Activated CD4-positive, alpha-beta T cell treated with anti-CD3 and anti-CD28 coated beads, Interleukin-2, amount 50 U/mL, for 48 hours (primary cell): ENCODE results near the gene CYB5R3.
"Not testable (repeated sequence)": the region's sequence is repeated elsewhere in the genome, so short reads cannot be mapped to it uniquely, and the experiment has no call there.

Experiments
- DNase-seq, 2 experiments: peaks; one replicate each; pipeline ENCODE4 v3.0.0-alpha.2; 2020

CYB5R3 gene

DNA sequence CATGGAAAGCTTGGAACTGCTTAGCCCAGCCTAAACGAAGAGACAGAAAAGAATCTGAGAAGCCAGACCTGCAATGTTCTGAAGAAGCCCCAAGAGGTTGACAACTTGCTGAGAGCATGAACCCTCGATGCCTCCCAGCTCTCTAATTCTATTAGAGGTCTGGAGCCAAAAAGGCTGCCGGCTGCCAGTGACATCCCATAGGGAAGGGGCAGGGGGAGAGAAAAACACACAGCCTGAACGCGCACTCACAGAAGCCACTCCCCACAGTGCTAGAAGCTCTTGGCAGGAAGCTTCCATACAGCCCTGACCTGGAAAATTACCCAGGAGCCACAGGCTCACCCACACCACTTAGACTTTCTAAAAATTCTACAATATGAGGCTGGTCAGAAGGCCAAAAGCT is 52.9 kb downstream of the CYB5R3 start:
- DNase-seq = no peak

DNA sequence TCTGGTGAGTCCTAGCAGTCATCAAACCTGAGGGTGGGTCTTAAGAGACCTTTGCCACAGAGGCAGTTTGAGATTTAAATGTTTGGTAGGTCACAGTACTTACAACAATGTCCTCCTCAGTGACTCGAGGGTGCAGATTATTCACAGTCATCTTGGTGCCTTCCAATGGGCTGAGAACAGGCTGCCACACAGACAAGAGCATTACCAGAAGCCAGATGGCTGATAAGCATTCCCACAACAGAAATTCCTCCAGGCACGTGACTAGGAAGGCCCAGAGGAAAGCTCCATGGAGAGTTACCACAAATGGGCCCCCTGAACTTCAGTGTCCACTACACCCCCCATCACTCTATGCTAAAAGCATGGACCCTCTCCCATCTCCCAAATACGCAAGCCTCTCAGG is 53.8 kb downstream of the CYB5R3 start:
- DNase-seq = no peak

DNA sequence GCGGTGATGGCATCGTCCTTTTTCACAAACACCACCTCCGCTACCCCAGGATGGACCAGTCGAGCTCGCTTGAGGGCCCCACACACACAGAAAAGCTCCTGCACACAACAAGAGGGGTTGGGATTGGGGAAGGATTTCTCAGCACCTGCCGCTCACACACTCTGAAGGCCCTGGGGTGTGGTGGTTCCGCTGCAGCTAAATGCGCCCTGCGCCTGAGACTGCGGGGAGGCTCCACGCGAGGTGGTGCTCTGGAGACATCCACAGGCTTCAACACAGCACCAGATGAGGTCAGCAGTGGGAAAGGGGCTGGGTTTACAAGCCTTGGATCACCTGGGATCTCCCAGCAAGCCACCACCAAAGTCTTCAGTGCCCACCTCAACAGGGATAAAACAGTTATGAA is 57.2 kb downstream of the CYB5R3 start:
- no peak for DNase-seq

DNA sequence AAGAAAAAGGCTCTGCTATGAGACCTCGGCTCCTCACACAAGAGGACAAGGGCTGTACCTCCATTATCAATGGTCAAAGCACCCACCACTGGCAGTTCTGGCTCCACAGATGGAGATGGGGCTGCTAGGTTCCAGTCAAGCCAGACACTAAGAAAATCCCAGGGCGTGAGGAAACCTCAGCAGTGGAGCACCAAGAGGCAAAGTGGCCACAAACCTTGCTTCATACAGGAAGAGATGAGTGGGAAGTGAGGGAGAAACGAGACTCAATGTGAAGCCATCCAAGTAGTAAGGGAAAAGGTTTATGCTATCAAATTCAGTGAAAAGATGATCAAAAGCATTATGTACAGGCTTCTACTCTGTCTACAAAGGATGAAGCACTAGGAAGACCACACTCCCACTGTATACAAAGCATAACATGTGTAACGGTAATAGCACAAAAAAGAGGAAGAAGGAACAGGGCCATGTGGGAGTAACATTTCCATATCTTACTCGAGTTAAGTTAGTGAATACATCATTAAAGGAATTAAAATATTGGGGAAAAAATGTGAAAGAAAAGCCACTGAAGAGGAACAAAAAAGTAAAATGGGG is 61.5 kb downstream of the CYB5R3 start:
- DNase-seq = no peak

DNA sequence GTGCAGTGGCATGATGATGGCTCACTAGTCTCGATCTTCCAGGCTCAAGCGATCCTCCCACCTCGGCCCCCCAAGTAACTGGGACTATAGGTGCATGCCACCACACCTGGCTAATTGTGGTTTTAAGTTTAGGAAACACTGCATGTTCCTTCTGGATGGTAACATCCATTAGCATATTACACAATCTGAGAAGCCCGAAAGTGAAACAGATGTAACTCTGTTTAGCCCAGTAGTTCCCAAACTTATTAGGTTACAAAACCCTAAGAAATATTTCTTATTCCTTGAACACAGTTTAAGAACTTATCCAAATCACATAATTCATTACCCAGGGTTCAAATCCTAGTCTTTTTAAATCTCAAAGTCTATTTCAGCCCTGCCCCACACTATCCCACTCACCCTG is 62.8 kb downstream of the CYB5R3 start:
- no peak for DNase-seq

DNA sequence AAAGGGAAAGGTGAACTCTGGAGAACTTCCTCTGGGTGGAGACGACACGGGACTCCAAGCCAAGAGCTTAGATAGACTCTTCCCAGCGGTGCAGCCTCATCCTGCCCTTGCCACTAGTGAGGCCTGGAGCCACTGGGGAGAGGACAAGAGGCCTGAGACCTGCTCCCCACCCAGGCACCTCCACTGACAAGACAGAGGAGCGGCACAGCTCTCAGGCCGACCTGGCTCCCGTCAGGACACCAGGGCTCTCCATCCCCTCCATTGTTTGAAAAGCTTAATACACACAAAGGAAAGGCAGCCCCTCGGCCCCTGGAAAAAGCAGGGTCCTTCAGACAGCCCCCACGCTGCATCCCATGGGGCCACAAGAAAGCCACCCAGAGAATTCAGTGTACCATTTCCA is 64.1 kb downstream of the CYB5R3 start:
- no peak for DNase-seq

DNA sequence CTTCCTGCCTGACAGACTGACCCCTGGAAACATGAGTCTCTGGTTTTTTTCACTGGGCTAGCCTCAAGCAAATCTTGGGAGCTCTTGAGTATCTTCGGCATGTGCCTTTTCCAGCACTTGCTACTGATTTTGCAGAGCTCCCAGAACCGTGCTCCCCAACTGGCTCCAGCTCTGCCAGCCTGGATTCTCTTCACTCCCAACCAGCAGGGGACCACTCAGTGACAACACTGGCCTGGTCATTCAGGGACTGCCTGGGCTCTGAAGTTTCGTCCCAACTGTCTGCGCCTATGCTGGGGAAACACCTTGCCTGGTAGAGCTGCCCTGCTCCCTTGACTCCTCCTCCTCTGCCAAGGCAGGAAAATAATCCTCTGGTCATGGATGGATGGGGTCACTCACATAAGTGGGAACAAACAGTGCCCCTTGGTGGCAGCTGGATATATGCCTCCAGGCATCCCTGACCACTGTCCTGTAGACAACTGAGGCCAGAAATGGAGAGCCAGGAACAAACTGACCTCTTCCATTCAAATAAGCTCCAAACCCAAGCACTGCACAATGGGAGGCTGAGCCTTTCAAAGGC is 64.7 kb downstream of the CYB5R3 start:
- DNase-seq = no peak

DNA sequence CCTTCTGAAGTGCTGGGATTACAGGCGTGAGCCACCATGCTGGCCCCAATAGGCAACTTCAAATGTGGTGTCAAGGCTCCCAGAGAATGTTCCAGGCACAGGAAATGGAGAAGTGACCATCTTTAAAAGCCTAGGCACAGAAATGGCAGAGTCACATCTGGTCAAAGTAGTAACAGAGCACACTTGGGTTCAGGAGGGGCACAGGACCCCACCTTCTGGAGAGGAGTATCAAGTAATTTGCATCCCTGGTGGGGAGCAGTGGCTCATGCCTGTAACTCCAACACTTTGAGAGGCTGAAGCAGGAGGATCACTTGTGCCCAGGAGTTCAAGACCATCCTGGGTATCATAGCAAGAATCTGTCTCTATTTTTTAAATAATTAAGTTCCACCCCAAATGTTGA is 66.2 kb downstream of the CYB5R3 start:
- no peak for DNase-seq

DNA sequence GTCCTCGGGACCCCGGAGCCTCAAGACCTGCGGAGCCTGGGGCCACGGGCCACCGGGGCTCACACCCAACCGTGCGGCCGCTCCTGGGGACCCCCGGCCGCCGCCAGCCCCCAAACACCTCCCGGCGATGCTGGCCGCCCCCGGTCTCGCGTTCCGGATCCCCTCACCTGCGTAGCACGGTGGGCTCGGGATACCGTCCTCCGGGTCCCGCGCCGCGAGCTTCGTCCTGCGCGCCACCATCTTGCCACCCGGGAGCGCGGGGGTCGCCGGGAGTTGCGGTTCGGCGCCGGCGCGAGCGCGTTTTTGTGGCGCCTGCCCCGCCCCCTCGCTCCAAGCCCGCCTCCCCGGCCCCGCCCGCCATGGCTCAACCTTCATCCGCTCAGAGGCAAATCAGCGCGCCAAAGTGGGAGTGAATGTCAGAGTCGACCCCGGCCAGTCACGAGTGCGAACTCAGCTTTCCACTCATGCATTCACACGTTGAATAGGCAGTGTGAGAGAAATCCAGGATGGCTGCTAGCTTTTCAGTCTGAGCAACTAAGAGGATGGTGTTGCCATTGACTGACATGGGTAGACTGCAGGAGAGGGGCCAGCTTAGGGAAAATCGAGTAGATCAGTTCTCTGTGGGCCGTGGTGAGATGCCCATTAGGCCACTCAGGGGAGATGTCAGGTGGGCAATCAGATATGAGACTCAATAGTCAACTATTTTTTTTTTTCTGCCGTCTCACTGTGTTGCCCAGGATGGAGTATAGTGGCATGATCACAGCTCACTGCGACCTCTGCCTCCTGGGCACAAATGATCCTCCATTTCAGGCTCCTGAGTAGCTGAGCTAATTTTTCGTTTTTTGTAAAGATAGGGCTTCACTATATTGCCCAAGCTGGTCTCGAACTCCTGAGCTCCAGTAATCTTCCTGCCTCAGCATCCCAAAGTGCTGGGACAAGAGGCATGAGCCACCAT is 67.2 kb downstream of the CYB5R3 start:
- peak; percentile 87 to 89 for DNase-seq

DNA sequence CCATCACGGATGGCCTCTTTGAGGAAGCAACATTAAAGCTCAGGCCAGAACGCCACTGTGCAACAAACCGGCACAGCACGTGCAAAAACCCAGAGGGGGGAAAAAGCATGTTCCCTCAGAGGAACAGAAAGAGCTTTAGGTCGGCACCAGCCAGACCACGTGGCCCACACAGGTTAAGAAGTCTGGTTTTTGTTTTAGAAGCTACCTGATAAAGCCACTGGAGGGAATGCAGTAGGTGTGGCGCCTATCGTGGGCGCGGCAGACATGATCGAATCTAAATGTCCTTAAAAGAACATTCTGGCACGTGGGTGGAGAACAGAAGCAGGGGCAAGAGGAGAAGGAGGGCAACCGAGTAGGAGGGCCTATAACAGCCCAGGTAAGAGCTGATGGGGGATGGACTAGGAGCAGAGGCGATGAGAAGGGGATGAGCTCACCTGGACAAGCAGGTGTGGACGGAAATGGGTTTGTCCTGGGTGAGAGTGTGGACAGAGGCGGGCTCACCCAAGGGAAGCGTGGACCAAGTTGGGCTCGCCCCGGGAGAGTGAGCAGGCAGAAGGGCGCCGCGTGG is 67.9 kb downstream of the CYB5R3 start:
- not testable (repeated sequence) for DNase-seq

DNA sequence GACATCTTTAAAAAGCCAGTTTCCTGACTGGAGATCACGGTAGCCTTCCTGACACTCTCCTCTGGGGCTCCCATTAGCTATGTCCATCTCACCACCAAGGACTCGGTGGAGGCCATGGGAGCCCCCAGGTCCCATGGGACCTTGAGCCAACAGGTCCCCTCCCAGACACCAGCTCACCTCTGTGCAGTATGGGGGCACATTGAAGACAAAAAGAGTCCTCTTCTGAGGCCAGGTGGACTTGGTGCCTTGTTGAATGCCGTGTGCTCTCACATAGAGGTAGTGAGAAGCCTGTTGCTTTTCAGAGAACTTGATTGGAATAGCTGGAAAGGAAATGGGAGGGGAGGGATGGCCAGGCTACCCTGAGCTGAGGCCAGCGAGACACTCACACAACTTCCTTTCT is 69.2 kb downstream of the CYB5R3 start:
- DNase-seq = not testable (repeated sequence)

DNA sequence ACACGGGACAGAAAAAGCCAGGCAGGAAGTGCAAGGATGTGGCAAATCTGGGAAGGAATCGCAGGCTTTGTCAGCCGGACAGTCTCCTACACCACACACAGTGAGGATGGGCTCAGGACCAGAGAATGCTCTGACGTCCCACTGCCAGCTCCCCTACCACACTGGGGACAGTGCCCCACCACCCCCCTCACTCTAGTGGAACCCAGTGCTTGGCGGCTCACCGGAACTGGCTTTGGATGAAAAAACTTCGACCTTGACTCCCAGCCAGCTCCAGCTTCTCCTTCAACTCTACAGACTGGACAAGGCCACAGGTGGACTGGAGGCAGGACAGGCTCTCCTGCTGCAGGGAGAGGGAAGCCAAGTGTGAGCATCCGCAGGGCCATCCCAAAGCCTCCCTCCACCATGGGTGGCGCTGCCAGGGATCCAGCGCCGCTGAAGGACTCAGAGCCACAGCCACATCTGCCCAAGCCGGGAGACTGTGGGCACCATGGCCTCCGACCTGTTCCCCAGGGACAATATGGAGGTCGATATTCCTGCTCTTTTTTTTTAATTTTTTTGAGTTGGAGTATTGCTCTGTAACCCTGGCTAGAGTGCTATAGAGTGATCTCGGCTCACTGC is 71.5 kb downstream of the CYB5R3 start:
- no peak for DNase-seq

DNA sequence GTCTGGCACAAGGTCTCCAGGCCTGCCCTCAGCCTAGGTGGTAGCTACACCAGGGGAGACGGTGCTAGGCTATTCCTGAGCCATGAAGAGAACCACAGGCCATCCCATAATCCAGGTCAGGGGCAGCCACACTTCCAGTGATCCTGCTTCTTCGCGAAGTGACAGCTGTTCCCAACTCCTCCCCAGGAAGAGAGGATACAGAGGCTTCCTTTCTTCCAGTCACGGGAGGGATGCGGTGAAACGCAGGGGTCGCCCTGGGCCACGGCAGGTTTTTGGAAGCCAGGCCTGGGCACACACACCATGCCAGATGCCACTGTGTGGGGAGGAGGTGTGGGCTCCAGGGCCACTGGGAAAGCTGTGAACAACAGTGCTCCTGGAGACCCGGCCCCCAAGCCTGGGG is 72.1 kb downstream of the CYB5R3 start:
- not testable (repeated sequence) for DNase-seq

DNA sequence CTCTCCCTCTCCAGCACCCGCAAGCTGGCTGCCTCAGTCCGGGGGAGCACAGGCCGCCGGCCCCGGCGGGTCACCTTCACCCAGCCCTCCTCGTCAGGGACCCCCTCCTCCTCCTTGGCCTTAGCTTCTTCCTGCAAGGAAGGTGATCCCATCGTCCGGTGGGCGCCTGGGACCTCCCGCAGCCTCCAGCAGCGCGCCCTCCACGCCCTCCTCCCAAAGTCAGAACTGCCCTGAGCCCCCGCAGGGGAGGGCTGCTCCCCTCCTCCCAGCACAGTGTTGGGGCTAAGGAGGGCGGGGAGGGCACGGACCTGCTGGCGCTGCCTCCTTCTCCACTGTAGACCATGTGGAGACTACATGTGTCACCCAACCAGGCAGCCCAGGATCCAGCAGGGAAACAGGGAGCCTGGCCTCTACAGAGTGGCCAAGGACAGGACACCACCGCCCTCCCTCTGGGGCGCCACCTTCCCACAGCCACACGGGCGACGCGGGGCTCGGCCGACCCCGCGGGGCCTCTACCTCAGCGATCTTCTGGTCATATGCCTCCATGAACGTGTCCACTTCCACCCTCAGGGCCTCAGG is 73.1 kb downstream of the CYB5R3 start:
- DNase-seq = not testable (repeated sequence)

DNA sequence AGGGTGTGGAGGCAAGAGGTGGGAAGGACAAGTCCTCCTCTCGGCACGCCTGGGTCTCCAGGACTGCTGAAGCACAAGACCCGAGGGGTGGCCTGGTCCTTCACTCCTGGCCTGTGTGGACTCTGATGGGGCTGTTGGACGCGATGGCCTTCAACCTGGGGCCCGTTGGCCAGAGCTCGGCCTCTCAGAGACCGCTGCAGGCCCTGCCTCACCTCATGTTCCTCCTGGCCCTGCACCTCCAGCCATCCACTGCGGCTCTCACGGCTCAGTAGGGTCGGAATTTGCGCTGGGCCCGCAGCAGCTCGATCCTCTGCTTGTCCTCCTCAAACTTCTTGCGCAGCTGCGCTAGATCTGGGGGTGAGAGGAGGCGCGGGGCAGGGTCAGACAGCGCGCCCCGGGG is 74.7 kb downstream of the CYB5R3 start:
- not testable (repeated sequence) for DNase-seq

DNA sequence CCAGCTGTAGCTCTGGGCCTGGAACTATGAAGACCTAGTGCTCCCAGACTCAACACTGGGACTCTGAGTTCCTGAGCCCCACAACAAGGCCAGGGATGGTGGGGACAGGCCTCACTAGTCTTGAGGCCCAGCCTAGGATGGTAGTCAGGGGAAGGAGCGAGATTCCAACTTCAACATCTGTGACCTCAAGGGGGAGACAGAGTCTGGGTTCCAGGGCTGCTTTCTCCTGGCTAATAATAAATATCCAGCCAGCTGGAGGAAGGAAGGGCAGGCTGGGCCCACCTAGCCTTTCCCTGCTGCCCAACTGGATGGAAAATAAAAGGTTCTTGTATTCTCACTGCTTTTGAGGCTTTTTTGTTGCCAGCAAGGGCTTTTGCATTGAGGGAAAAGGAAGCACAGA is 75.1 kb downstream of the CYB5R3 start:
- DNase-seq = not testable (repeated sequence)

DNA sequence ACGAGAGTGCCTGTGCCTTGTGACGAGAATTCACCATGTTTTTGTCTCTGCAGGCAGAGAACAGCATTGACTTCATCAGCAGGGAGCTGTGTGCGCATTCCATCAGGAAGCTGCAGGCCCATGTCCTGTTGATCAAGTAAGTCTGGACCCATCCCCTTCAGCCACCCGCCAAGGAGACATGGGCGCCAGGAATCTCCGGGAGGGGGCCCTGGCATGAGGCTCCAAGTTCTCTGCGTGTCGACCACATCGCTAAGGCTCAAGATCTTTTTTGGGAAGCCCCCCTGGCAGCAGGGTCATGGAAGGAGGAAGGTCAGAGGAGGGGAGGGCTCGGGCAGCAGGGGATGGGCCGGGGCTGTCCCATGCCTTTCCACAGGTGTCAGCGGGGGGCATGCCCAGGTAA is 78.1 kb downstream of the CYB5R3 start:
- not testable (repeated sequence) for DNase-seq

DNA sequence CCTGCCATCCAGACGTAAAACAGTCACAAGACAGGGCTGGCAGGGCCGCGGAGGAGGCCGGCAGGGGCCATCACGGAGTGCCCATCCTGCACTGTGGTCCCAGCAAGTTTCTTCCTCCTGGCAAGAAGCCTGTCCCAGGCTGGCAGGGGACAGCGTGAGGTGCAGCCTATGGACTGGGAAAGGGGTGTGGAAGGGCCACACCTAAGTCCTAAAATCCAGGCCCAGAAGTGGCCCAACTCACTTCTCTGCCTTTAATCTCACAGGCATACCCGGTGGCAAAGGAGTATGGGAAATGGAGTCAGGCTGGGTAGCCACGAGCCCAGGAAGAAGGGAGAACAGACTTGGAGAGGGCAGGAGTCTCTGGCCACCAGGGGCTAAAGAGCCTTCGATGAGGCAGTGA is 78.6 kb downstream of the CYB5R3 start:
- DNase-seq = not testable (repeated sequence)

DNA sequence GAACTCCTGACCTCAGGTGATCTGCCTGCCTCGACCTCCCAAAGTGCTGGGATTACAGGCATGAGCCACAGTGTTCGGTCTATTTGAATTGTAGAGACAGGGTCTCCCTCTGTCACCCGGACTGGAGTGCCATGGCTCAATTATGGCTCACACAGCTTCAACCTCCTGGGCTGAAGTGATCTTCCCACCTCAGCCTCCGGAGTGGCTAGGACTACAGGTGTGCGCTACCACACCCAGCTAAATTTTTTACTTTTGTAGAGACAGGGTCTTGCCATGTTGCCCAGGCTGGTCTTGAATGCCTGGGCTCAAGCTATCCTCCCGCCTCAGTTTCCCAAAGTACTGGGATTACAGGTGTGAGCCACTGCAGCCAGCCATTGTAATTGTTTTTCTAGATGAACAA is 81.2 kb downstream of the CYB5R3 start:
- DNase-seq = not testable (repeated sequence)
